ENCODE data around the gene EDAR. TPM values are rescaled to one million over a fixed set of nuclear protein-coding genes. Genes with fewer than 3 reads are reported as not detected.

The EDAR gene
- polyA plus RNA-seq, 1 of the 3 experiments (the other 2 are of a cell fraction), result not detected

- CTCF ChIA-PET, result interaction anchor here (1.3 kb wide), 1 partner anchor 20 kb away, joined by 4 read pairs; no protein-coding TSS in a partner anchor
- H3K9me2 ChIP-seq, result no peaks in the 10 kb centered on the region
Measured at GRCh38 chr2:108981846-108982245, 7.2 kb downstream of the EDAR start.

More at GRCh38 chr2:108981846-108982245, 7.2 kb downstream of the EDAR start:
- no peak for TF ChIP-seq REST (IDR thresholded peaks at IDR 0.05; ENCODE audit: low read depth, low read length)
- no peak for TF ChIP-seq RFX5 (IDR thresholded peaks at IDR 0.05; ENCODE audit: low read length)
- no peak for TF ChIP-seq RXRA (IDR thresholded peaks at IDR 0.05; ENCODE audit: borderline replicate concordance, low read depth)
- no peak for TF ChIP-seq GATA2 (CRISPR knock-in tag; IDR thresholded peaks at IDR 0.05)
- TF ChIP-seq RCOR1 (IDR thresholded peaks at IDR 0.05; ENCODE audit: low read length), result no peak
- no peak for TF ChIP-seq ZBTB33 (IDR thresholded peaks at IDR 0.05; ENCODE audit: borderline replicate concordance, low read depth)
- no peak for TF ChIP-seq EP300 (IDR thresholded peaks at IDR 0.05; ENCODE audit: borderline replicate concordance in 1 of 2, low read depth in 1 of 2, low read length in 1 of 2)
- no peaks in the 10 kb centered on the region; a peak in 1 of 4 replicates for H3K4me1 ChIP-seq (ENCODE audit: control insufficient read depth in 1 of 2, insufficient read depth in 2 of 2, low read depth in 1 of 2, low read length in 1 of 2)
- no peak overlapping the region for H3K27ac ChIP-seq (ENCODE audit: low read depth in 2 of 2, low read length in 1 of 2)
- H2AFZ ChIP-seq (ENCODE audit: low read depth), result no peak overlapping the region
- no peak overlapping the region for H3K4me2 ChIP-seq
- H3K27me3 ChIP-seq (ENCODE audit: insufficient read depth), result peaks cover 15% of the 10 kb centered on the region; the same call in 1 of the 2 replicates
- no peak overlapping the region for H3K4me3 ChIP-seq (ENCODE audit: low read depth in 2 of 2, low read length in 1 of 2)
- H3K9ac ChIP-seq, result no peak overlapping the region
- 78% methylated on average over 7 of the region's 7 CpGs for WGBS (ENCODE audit: low lambda C conversion rate)
- H3F3A ChIP-seq (replicated peaks; ENCODE audit: insufficient read depth), result no peaks in the 10 kb centered on the region
- POLR2A ChIA-PET, result no interaction called here
- no peaks in the 10 kb centered on the region for H3K79me2 ChIP-seq (ENCODE audit: insufficient read depth)
- no peaks in the 10 kb centered on the region for H3K9me3 ChIP-seq
- no peaks in the 10 kb centered on the region for H4K20me1 ChIP-seq (ENCODE audit: insufficient read depth)
- DNase-seq, result no peak
- H3K36me3 ChIP-seq (replicated peaks in 1 of 2; ENCODE audit: control insufficient read depth in 1 of 2, insufficient read depth in 2 of 2, low read length in 1 of 2), result no peaks in the 10 kb centered on the region
